ENCODE measurements around the gene CCDC38.
A peak's percentile ranks its signal among the peaks of the same experiment; 100 is the strongest.

The CCDC38 gene

GRCh38 chr12:95963096-95963495, 20.7 kb upstream of the CCDC38 start:
- no peak for DNase-seq (ENCODE audit: low spot score)
- H3K4me2 ChIP-seq (ENCODE audit: insufficient read depth, low read length, poor library complexity, severe bottlenecking), result no peak overlapping the region

GRCh38 chr12:95962222-95962621, 19.8 kb upstream of the CCDC38 start:
- no peaks in the 10 kb centered on the region for H3K79me1 ChIP-seq (ENCODE audit: low read depth, low read length)
- no peak overlapping the region for H3K4me2 ChIP-seq (ENCODE audit: insufficient read depth, low read length, poor library complexity, severe bottlenecking)
- WGBS, 2 donors (ENCODE audit: extremely low coverage in 2 of 2, insufficient read length in 2 of 2, insufficient replicate concordance in 1 of 2), result no CpG with 5 or more reads among the region's 7 CpGs
- H4K91ac ChIP-seq (ENCODE audit: low read depth, low read length, poor library complexity), result no peak overlapping the region
- no peak overlapping the region for H2AK5ac ChIP-seq (ENCODE audit: low read depth, low read length)
- DNase-seq (ENCODE audit: low spot score), result no peak
- H4K8ac ChIP-seq (ENCODE audit: low read depth, low read length), result no peak overlapping the region
- H3K18ac ChIP-seq (ENCODE audit: low read length), result no peak overlapping the region
- H3K9me3 ChIP-seq (replicated peaks in 1 of 2; ENCODE audit: control insufficient read depth in 2 of 2, insufficient read depth in 1 of 2, low read depth in 1 of 2, low read length in 2 of 2), result no peaks in the 10 kb centered on the region
- H3K27me3 ChIP-seq (ENCODE audit: control insufficient read depth in 3 of 3, insufficient read depth in 3 of 3, low read depth in 1 of 3, low read length in 3 of 3), result peaks cover 0 to 8% (median 0%) of the 10 kb centered on the region in 3 experiments
- no peak overlapping the region for H2BK5ac ChIP-seq (ENCODE audit: low read length)
- H3K9ac ChIP-seq (ENCODE audit: low read depth, low read length, poor library complexity), result no peak overlapping the region
- no peak overlapping the region for H2BK12ac ChIP-seq (ENCODE audit: low read length)
- peak overlapping the region; percentile 31 for H3K14ac ChIP-seq (ENCODE audit: low read length)
- no peak overlapping the region for H3K4me3 ChIP-seq (ENCODE audit: low read length in 2 of 2)
- H2AFZ ChIP-seq (ENCODE audit: low read length), result no peak overlapping the region
- H2BK120ac ChIP-seq (ENCODE audit: low read depth, low read length), result no peak overlapping the region
- no peaks in the 10 kb centered on the region for H3K36me3 ChIP-seq (replicated peaks in 1 of 2; ENCODE audit: control insufficient read depth in 2 of 2, insufficient read depth in 2 of 2, low read length in 2 of 2)
- no peak overlapping the region for H3K4ac ChIP-seq (ENCODE audit: low read length)
- H3K4me1 ChIP-seq (ENCODE audit: control insufficient read depth in 2 of 2, insufficient read depth in 1 of 2, low read depth in 1 of 2, low read length in 2 of 2), result peaks cover 0 to 2% of the 10 kb centered on the region in 2 donors
- no peak overlapping the region for H2BK15ac ChIP-seq (ENCODE audit: low read length)
- no peak overlapping the region for H3K27ac ChIP-seq (replicated peaks; ENCODE audit: low read length)
- no peak overlapping the region for H3K23ac ChIP-seq (ENCODE audit: low read depth, low read length, poor library complexity)

More at GRCh38 chr12:95963096-95963495, 20.7 kb upstream of the CCDC38 start:
- H3K27me3 ChIP-seq (ENCODE audit: control insufficient read depth in 3 of 3, insufficient read depth in 3 of 3, low read depth in 1 of 3, low read length in 3 of 3), result peaks cover 0 to 9% (median 0%) of the 10 kb centered on the region in 3 experiments
- H3K4me3 ChIP-seq (ENCODE audit: low read length in 2 of 2), result no peak overlapping the region
- no peak overlapping the region for H2BK15ac ChIP-seq (ENCODE audit: low read length)
- H3K79me1 ChIP-seq (ENCODE audit: low read depth, low read length), result no peaks in the 10 kb centered on the region
- no peak overlapping the region for H4K8ac ChIP-seq (ENCODE audit: low read depth, low read length)
- no peak overlapping the region for H3K9ac ChIP-seq (ENCODE audit: low read depth, low read length, poor library complexity)
- no peak overlapping the region for H2AK5ac ChIP-seq (ENCODE audit: low read depth, low read length)
- H3K18ac ChIP-seq (ENCODE audit: low read length), result no peak overlapping the region
- H3K36me3 ChIP-seq (replicated peaks in 1 of 2; ENCODE audit: control insufficient read depth in 2 of 2, insufficient read depth in 2 of 2, low read length in 2 of 2), result no peaks in the 10 kb centered on the region
- peaks cover 0 to 2% of the 10 kb centered on the region in 2 donors for H3K4me1 ChIP-seq (ENCODE audit: control insufficient read depth in 2 of 2, insufficient read depth in 1 of 2, low read depth in 1 of 2, low read length in 2 of 2)
- no peak overlapping the region for H3K4ac ChIP-seq (ENCODE audit: low read length)
- H2AFZ ChIP-seq (ENCODE audit: low read length), result no peak overlapping the region
- no peak overlapping the region for H2BK5ac ChIP-seq (ENCODE audit: low read length)
- no peak overlapping the region for H3K27ac ChIP-seq (replicated peaks; ENCODE audit: low read length)
- no peaks in the 10 kb centered on the region for H3K9me3 ChIP-seq (replicated peaks in 1 of 2; ENCODE audit: control insufficient read depth in 2 of 2, insufficient read depth in 1 of 2, low read depth in 1 of 2, low read length in 2 of 2)
- H2BK12ac ChIP-seq (ENCODE audit: low read length), result no peak overlapping the region
- H3K14ac ChIP-seq (ENCODE audit: low read length), result no peak overlapping the region
- H3K23ac ChIP-seq (ENCODE audit: low read depth, low read length, poor library complexity), result no peak overlapping the region
- H2BK120ac ChIP-seq (ENCODE audit: low read depth, low read length), result no peak overlapping the region
- no peak overlapping the region for H4K91ac ChIP-seq (ENCODE audit: low read depth, low read length, poor library complexity)
- no CpG with 5 or more reads among the region's 2 CpGs for WGBS, 2 donors (ENCODE audit: extremely low coverage in 2 of 2, insufficient read length in 2 of 2, insufficient replicate concordance in 1 of 2)

- no peak overlapping the region for H3K18ac ChIP-seq (ENCODE audit: low read length)
- H3K79me1 ChIP-seq (ENCODE audit: low read depth, low read length), result no peaks in the 10 kb centered on the region
- H2BK120ac ChIP-seq (ENCODE audit: low read depth, low read length), result no peak overlapping the region
- no peak overlapping the region for H3K4me3 ChIP-seq (ENCODE audit: low read length in 2 of 2)
- no peak overlapping the region for H3K9ac ChIP-seq (ENCODE audit: low read depth, low read length, poor library complexity)
- DNase-seq (ENCODE audit: low spot score), result no peak
- no peaks in the 10 kb centered on the region for H3K36me3 ChIP-seq (replicated peaks in 1 of 2; ENCODE audit: control insufficient read depth in 2 of 2, insufficient read depth in 2 of 2, low read length in 2 of 2)
- H3K4ac ChIP-seq (ENCODE audit: low read length), result no peak overlapping the region
- no peak overlapping the region for H2BK5ac ChIP-seq (ENCODE audit: low read length)
- H2AFZ ChIP-seq (ENCODE audit: low read length), result no peak overlapping the region
- no peak overlapping the region for H3K27ac ChIP-seq (replicated peaks; ENCODE audit: low read length)
- H3K27me3 ChIP-seq (ENCODE audit: control insufficient read depth in 3 of 3, insufficient read depth in 3 of 3, low read depth in 1 of 3, low read length in 3 of 3), result peaks cover 0 to 11% (median 0%) of the 10 kb centered on the region in 3 experiments
- no peak overlapping the region for H4K8ac ChIP-seq (ENCODE audit: low read depth, low read length)
- H3K4me1 ChIP-seq (ENCODE audit: control insufficient read depth in 2 of 2, insufficient read depth in 1 of 2, low read depth in 1 of 2, low read length in 2 of 2), result peaks cover 0 to 2% of the 10 kb centered on the region in 2 donors
- no peak overlapping the region for H4K91ac ChIP-seq (ENCODE audit: low read depth, low read length, poor library complexity)
- WGBS, 2 donors (ENCODE audit: extremely low coverage in 2 of 2, insufficient read length in 2 of 2, insufficient replicate concordance in 1 of 2), result no CpG with 5 or more reads among the region's 5 CpGs
- no peak overlapping the region for H3K4me2 ChIP-seq (ENCODE audit: insufficient read depth, low read length, poor library complexity, severe bottlenecking)
- no peak overlapping the region for H3K23ac ChIP-seq (ENCODE audit: low read depth, low read length, poor library complexity)
- no peak overlapping the region for H2AK5ac ChIP-seq (ENCODE audit: low read depth, low read length)
- no peak overlapping the region for H2BK12ac ChIP-seq (ENCODE audit: low read length)
- H3K14ac ChIP-seq (ENCODE audit: low read length), result no peak overlapping the region
- no peak overlapping the region for H2BK15ac ChIP-seq (ENCODE audit: low read length)
- H3K9me3 ChIP-seq (replicated peaks in 1 of 2; ENCODE audit: control insufficient read depth in 2 of 2, insufficient read depth in 1 of 2, low read depth in 1 of 2, low read length in 2 of 2), result no peaks in the 10 kb centered on the region
These were observed 17.8 kb upstream of the CCDC38 start for GRCh38 chr12:95960241-95960640.

DNA sequence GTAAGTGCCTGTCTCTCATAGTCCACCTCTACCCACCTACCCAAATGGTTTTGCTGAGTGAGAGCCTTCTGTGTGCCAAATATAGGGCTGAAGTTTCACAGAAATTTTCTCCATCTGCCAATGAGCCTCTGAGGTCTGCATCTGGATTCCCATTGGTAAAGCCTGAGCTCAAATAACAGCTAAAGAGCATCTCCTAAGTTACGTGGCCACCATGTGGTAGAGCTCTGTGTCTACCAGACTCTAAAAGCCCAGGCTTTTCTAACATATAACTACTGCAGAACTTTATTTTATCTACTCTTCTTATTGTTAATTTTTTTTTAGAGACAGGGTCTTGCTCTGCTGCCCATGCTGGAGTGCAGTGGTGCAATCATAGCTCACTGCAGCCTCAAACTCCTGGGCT, 16.7 kb upstream of the CCDC38 start:
- Histone ChIP-seq H3K79me1 (ENCODE audit: low read depth, low read length) (no peaks in the 10 kb centered on the region), H2AK5ac (ENCODE audit: low read depth, low read length) (no peak overlapping the region), H3K9ac (ENCODE audit: low read depth, low read length, poor library complexity) (no peak overlapping the region), H3K4me3 (ENCODE audit: low read length in 2 of 2) (no peak overlapping the region), H3K23ac (ENCODE audit: low read depth, low read length, poor library complexity) (no peak overlapping the region), H3K14ac (ENCODE audit: low read length) (no peak overlapping the region), H3K27ac (replicated peaks; ENCODE audit: low read length) (no peak overlapping the region), H3K9me3 (replicated peaks in 1 of 2; ENCODE audit: control insufficient read depth in 2 of 2, insufficient read depth in 1 of 2, low read depth in 1 of 2, low read length in 2 of 2) (no peaks in the 10 kb centered on the region), H2AFZ (ENCODE audit: low read length) (no peak overlapping the region), H2BK15ac (ENCODE audit: low read length) (no peak overlapping the region), H3K27me3 (ENCODE audit: control insufficient read depth in 3 of 3, insufficient read depth in 3 of 3, low read depth in 1 of 3, low read length in 3 of 3) (peaks cover 0 to 11% (median 0%) of the 10 kb centered on the region in 3 experiments), H3K4me2 (ENCODE audit: insufficient read depth, low read length, poor library complexity, severe bottlenecking) (no peak overlapping the region), H2BK5ac (ENCODE audit: low read length) (no peak overlapping the region), H4K91ac (ENCODE audit: low read depth, low read length, poor library complexity) (no peak overlapping the region), H4K8ac (ENCODE audit: low read depth, low read length) (no peak overlapping the region), H2BK12ac (ENCODE audit: low read length) (no peak overlapping the region), H2BK120ac (ENCODE audit: low read depth, low read length) (no peak overlapping the region), H3K4me1 (ENCODE audit: control insufficient read depth in 2 of 2, insufficient read depth in 1 of 2, low read depth in 1 of 2, low read length in 2 of 2) (peaks cover 0 to 2% of the 10 kb centered on the region in 2 donors), H3K4ac (ENCODE audit: low read length) (no peak overlapping the region), H3K36me3 (replicated peaks in 1 of 2; ENCODE audit: control insufficient read depth in 2 of 2, insufficient read depth in 2 of 2, low read length in 2 of 2) (no peaks in the 10 kb centered on the region), H3K18ac (ENCODE audit: low read length) (no peak overlapping the region)
- WGBS, 2 donors (ENCODE audit: extremely low coverage in 2 of 2, insufficient read length in 2 of 2, insufficient replicate concordance in 1 of 2), result no CpG with 5 or more reads among the region's 1 CpG
- no peak for DNase-seq (ENCODE audit: low spot score)

All from neuronal stem cell (in vitro differentiated cells).